B cell (primary cell): ENCODE data around the gene MGAT5. TPM values are rescaled to one million over a fixed set of nuclear protein-coding genes. Genes with fewer than 3 reads are reported as not detected.

Experiments used
- ATAC-seq: fragments of 200-7000 bp; cut with Tn5 transposase; one replicate; pipeline ENCODE4 v1.10.0; 2021; ENCODE audit warnings: low read depth, mild to moderate bottlenecking, moderate number of reproducible peaks, moderate library complexity
- CTCF ChIA-PET: fragments of 350-600 bp; sonication (Branson Sonifier 250); formaldehyde crosslinking; loops from one replicate; lab custom pipeline; 2021; ENCODE audit warnings: antibody characterized with exemption, inconsistent platforms; lab: Charles Lee
- POLR2A ChIA-PET: fragments of 350-600 bp; sonication (Branson Sonifier 250); formaldehyde crosslinking; loops from one replicate; lab custom pipeline; 2021; ENCODE audit warnings: antibody characterized with exemption; lab: Charles Lee
- DNase-seq: peaks from one replicate; pipeline ENCODE4 v3.0.0; 2013
- H2AFZ ChIP-seq: 2 replicates; pipeline ENCODE4 v1.6.1; 2012; ENCODE audit warnings: mild to moderate bottlenecking, low read depth, low read length; ENCODE audit not compliant: insufficient read depth, poor library complexity, severe bottlenecking
- H3K27ac ChIP-seq, 2 donors: 1 replicate in 1 of 2; 2 replicates in 1 of 2; pipeline ENCODE4 v1.5.1; 2012 to 2013; ENCODE audit warnings: low read length in 2 of 2, mild to moderate bottlenecking in 2 of 2, moderate library complexity in 1 of 2
- H3K27me3 ChIP-seq, 4 experiments: fragments of 200-600 bp in 1 of 4; sonication (generic) in 1 of 4; replicated peaks in 1 of 4; 1 replicate in 2 of 4; 2 replicates in 2 of 4; pipeline versions ENCODE4 v1.6.1 to v1.7.0; 2013 to 2016; ENCODE audit warnings: low read length in 3 of 4, mild to moderate bottlenecking in 2 of 4, mixed read lengths in 1 of 4, moderate library complexity in 1 of 4; ENCODE audit not compliant: insufficient read depth in 4 of 4, control insufficient read depth in 3 of 4; ENCODE audit errors: control extremely low read depth in 1 of 4
- H3K36me3 ChIP-seq, 2 experiments: replicated peaks in 1 of 2; 1 replicate in 1 of 2; 2 replicates in 1 of 2; pipeline versions ENCODE4 v1.6.1 to v1.7.1; 2013; ENCODE audit warnings: low read length in 1 of 2; ENCODE audit not compliant: insufficient read depth in 2 of 2, control insufficient read depth in 1 of 2; ENCODE audit errors: control extremely low read depth in 1 of 2, extremely low read depth in 1 of 2
- H3K4me1 ChIP-seq, 2 donors: fragments of 200-600 bp in 1 of 2; sonication (generic) in 1 of 2; 1 replicate in 1 of 2; 2 replicates in 1 of 2; pipeline versions ENCODE4 v1.5.1 to v1.6.1; 2013 to 2017; ENCODE audit warnings: low read length in 2 of 2; ENCODE audit not compliant: control insufficient read depth in 2 of 2, insufficient read depth in 2 of 2
- H3K4me2 ChIP-seq: replicated peaks from 2 replicates; pipeline ENCODE3; 2012; ENCODE audit warnings: mild to moderate bottlenecking, low read depth, low read length; ENCODE audit not compliant: poor library complexity, severe bottlenecking
- H3K4me3 ChIP-seq, 5 experiments: fragments of 200-600 bp in 1 of 5; sonication (generic) in 1 of 5; 1 replicate in 3 of 5; 2 replicates in 2 of 5; pipeline versions ENCODE4 v1.5.1 to v1.7.0; 2011 to 2016; ENCODE audit warnings: low read length in 4 of 5, mild to moderate bottlenecking in 4 of 5, low read depth in 2 of 5, control low read depth in 1 of 5, moderate library complexity in 1 of 5; ENCODE audit not compliant: insufficient read depth in 1 of 5; ENCODE audit errors: control extremely low read depth in 1 of 5, extremely low read depth in 1 of 5
- H3K79me2 ChIP-seq: fragments of 200-600 bp; sonication (generic); one replicate; pipeline ENCODE4 v1.6.0; 2016; ENCODE audit warnings: low read length; ENCODE audit not compliant: control insufficient read depth, insufficient read depth
- H3K9ac ChIP-seq: fragments of 200-600 bp; sonication (generic); 2 replicates; pipeline ENCODE4 v1.6.1; 2017; ENCODE audit warnings: mild to moderate bottlenecking, low read length, moderate library complexity
- H3K9me3 ChIP-seq, 3 donors: one replicate each; pipeline versions ENCODE4 v1.6.1 to v1.7.1; 2013; ENCODE audit warnings: low read length in 2 of 3; ENCODE audit not compliant: control insufficient read depth in 2 of 3, insufficient read depth in 1 of 3; ENCODE audit errors: control extremely low read depth in 1 of 3
- H4K20me1 ChIP-seq: 2 replicates; pipeline ENCODE4 v1.6.0; 2012; ENCODE audit warnings: mild to moderate bottlenecking, low read length; ENCODE audit not compliant: insufficient read depth, control insufficient read depth, poor library complexity, severe bottlenecking
- H3K27ac Mint-ChIP-seq: one replicate; pipeline ENCODE4 v1.8.0; 2021; ENCODE audit warnings: mixed read lengths
- H3K27me3 Mint-ChIP-seq: one replicate; pipeline ENCODE4 v1.8.0; 2021; ENCODE audit warnings: mixed read lengths
- H3K4me1 Mint-ChIP-seq: one replicate; pipeline ENCODE4 v1.8.0; 2021; ENCODE audit warnings: mixed read lengths
- H3K4me3 Mint-ChIP-seq: one replicate; pipeline ENCODE4 v1.8.0; 2021; ENCODE audit warnings: mixed read lengths
- H3K9me3 Mint-ChIP-seq: one replicate; pipeline ENCODE4 v1.8.0; 2022; ENCODE audit warnings: mixed read lengths; ENCODE audit not compliant: insufficient read depth
- CTCF ChIP-seq: fragments of 200-600 bp; IDR thresholded peaks from one replicate; pipeline ENCODE4 v1.8.0; 2022; ENCODE audit warnings: antibody characterized with exemption, mild to moderate bottlenecking
- EZH2 ChIP-seq: IDR thresholded peaks from 2 replicates; pipeline ENCODE4 v1.6.1; 2012; ENCODE audit warnings: borderline replicate concordance, low read depth, mild to moderate bottlenecking, moderate library complexity, low read length; ENCODE audit not compliant: insufficient read depth, poor library complexity, severe bottlenecking
- WGBS: methylation state at CpG from one replicate; pipeline ENCODE4 v1.1.5; 2013; ENCODE audit warnings: missing lambda C conversion rate; ENCODE audit not compliant: insufficient coverage; 5-methylcytosine and 5-hydroxymethylcytosine counted together
- intact Hi-C: fragments of 100-400 bp; cut with micrococcal nuclease; formaldehyde crosslinking; loops from one replicate; pipeline ENCODE4 v1.10.0; 2022
- polyA plus RNA-seq: library from polyadenylated mRNA; depleted of rRNA; stranded (reverse); fragments of >200 nt; gene quantifications from 2 replicates; pipeline ENCODE4 v1.2.3, GENCODE V29; 2012
- total RNA-seq, 2 donors: library from RNA; stranded (reverse); fragments of 120-200 nt in 1 of 2; gene quantifications; 1 replicate in 1 of 2; 2 replicates in 1 of 2; pipeline versions ENCODE4 v1.2.3 to v1.2.4, GENCODE V29; 2013 to 2022

The MGAT5 gene
- total and polyA plus RNA-seq, 2 donors (not counting 1 experiment from before 2014, with no cell fraction given) = 27.2 to 184 TPM

DNA sequence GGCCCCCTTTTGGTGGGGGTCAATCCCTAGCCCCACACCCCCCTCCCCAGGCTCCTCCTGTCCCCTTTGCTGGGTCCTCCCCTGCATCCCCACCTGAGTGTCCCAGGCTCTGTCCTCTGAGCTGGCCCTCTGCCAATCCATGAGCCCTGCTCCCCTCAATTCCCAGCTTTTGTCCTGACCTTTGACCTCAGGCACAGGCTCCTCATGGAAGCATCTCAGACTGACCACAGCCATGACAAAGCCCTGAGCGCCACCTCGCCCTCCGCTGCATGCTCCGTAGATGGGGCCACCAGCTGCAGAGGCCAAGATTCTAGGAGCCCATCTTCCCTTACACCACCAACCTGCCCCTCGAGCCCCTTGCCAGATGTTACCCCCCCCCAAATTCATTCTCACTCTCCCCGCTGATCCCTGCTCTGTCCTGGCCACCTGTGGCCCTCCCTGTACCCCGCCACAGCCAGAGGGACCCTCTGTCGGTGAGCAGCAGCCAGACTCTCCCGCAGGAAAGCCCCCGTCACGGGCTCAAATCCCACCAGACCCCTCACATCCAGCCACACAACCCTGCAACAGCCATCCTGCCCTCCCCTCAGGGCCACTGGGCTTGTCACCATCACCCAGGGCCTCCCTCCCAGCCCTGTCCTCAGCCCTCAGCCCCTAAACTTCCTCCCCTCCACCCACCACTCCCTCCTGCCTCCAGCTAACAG lies 206.0 kb downstream of the MGAT5 start:
- H3K9me3 ChIP-seq = peaks cover 0 to 3% (median 0%) of the 10 kb centered on the region in 3 donors
- 93% methylated on average over 11 of the region's 11 CpGs for WGBS
- H4K20me1 ChIP-seq = no peaks in the 10 kb centered on the region
- peaks cover 0 to 4% of the 10 kb centered on the region in 2 experiments for H3K36me3 ChIP-seq
- POLR2A ChIA-PET = no interaction called here
- H3K27me3 ChIP-seq = no peaks in the 10 kb centered on the region
- H3K27ac Mint-ChIP-seq = no peak overlapping the region
- peaks cover 3% of the 10 kb centered on the region for H3K4me1 Mint-ChIP-seq
- H3K4me3 Mint-ChIP-seq = no peak overlapping the region
- no peak overlapping the region for H3K4me2 ChIP-seq
- ATAC-seq = no peak
- no peaks in the 10 kb centered on the region for H3K79me2 ChIP-seq
- TF ChIP-seq EZH2 (no peak), CTCF (no peak)
- no peak for DNase-seq
- intact Hi-C loops = no loop called here
- H3K4me3 ChIP-seq = no peak overlapping the region
- H3K27me3 Mint-ChIP-seq = no peaks in the 10 kb centered on the region
- no peak overlapping the region for H2AFZ ChIP-seq
- H3K4me1 ChIP-seq = no peaks in the 10 kb centered on the region
- CTCF ChIA-PET = interaction anchor here (1.0 to 2.6 kb wide), 10 partner anchors 9 to 659 kb away, joined by 3 to 20 read pairs (median 4); no protein-coding TSS in a partner anchor
- H3K27ac ChIP-seq = no peak overlapping the region
- H3K9me3 Mint-ChIP-seq = no peaks in the 10 kb centered on the region
- H3K9ac ChIP-seq = no peak overlapping the region

DNA sequence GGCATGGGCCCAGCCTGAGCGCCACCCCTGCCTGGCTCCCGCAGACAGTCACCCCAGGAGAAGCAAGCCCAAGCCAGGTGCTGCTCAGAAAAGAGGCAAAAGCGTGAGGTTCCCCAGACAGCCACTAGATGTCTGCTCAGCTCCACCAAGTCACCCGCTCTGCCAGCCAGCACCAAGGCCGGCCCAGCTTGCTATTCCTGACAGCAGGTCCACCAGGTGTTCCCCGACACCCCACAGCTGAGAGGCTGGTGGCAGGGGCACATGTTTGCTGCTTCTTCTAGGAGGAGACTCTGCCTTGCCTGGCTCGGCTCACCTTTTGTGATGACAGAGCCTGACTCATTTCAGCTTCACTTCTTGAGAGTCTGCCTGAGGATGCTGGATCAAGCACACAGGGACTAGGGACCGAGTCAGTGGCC lies 206.7 kb downstream of the MGAT5 start:
- DNase-seq = peak; percentile 59
- H3K27me3 Mint-ChIP-seq = no peaks in the 10 kb centered on the region
- H4K20me1 ChIP-seq = no peaks in the 10 kb centered on the region
- H3K27ac Mint-ChIP-seq = peak overlapping the region; percentile 37
- peak; percentile 76 for ATAC-seq
- POLR2A ChIA-PET = no interaction called here
- H3K4me1 ChIP-seq = no peaks in the 10 kb centered on the region
- H3K9me3 ChIP-seq = peaks cover 0 to 3% (median 0%) of the 10 kb centered on the region in 3 donors
- peaks cover 0 to 3% of the 10 kb centered on the region in 2 experiments for H3K36me3 ChIP-seq
- CTCF ChIA-PET = interaction anchor here (1.0 to 2.6 kb wide), 14 partner anchors 10 to 659 kb away, joined by 3 to 20 read pairs (median 3); no protein-coding TSS in a partner anchor
- H3K27ac ChIP-seq = no peak overlapping the region
- H2AFZ ChIP-seq = no peak overlapping the region
- H3K9me3 Mint-ChIP-seq = no peaks in the 10 kb centered on the region
- H3K9ac ChIP-seq = no peak overlapping the region
- no peaks in the 10 kb centered on the region for H3K79me2 ChIP-seq
- 73% methylated on average over 8 of the region's 8 CpGs for WGBS
- H3K4me2 ChIP-seq = no peak overlapping the region
- no peak overlapping the region for H3K4me3 Mint-ChIP-seq
- peaks cover 3% of the 10 kb centered on the region for H3K4me1 Mint-ChIP-seq
- H3K27me3 ChIP-seq = no peaks in the 10 kb centered on the region
- TF ChIP-seq EZH2 (no peak), CTCF (peak; percentile 61)
- no peak overlapping the region for H3K4me3 ChIP-seq
- intact Hi-C loops = no loop called here
